GM19438 (cell line): ENCODE measurements around the gene MEIOSIN.
A peak's percentile ranks its signal among the peaks of the same experiment; 100 is the strongest.

Source experiments
- ATAC-seq: cut with Tn5 transposase; IDR thresholded peaks from one replicate; pipeline ENCODE4 v1.9.1; 2021; ENCODE audit warnings: low read depth; ENCODE audit not compliant: unreplicated experiment

Gene MEIOSIN

DNA sequence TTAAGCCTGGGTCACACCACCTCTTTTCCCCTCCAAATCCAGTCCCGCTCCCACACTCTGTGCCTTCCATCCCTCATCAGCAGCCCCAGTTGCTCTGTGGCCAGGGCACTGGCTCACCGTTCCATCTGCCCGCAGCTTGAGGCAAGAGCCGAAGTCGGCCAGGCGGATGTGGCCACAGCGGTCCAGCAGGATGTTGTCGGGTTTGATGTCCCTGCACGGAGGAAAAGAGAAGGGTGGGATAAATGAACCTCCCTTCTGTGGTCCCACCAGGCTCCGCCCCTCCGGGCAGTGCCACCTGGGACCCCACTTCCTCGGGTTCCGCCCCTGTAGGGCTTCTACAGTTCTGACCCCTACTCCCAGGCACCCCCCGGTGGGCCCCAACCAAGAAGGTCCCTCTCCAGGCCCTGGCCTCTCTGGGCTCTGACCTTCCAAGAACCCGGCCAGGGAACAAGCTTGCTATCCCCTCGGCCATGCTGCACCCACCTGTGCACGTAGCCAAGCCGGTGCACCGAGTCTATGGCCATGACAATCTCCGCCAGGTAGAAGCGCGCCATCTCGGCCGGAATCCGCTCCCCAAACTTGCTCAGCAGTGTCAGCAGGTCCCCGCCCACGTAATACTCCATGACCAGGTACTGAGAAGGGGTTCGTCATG lies 44.9 kb downstream of the MEIOSIN start:
- no peak for ATAC-seq

DNA sequence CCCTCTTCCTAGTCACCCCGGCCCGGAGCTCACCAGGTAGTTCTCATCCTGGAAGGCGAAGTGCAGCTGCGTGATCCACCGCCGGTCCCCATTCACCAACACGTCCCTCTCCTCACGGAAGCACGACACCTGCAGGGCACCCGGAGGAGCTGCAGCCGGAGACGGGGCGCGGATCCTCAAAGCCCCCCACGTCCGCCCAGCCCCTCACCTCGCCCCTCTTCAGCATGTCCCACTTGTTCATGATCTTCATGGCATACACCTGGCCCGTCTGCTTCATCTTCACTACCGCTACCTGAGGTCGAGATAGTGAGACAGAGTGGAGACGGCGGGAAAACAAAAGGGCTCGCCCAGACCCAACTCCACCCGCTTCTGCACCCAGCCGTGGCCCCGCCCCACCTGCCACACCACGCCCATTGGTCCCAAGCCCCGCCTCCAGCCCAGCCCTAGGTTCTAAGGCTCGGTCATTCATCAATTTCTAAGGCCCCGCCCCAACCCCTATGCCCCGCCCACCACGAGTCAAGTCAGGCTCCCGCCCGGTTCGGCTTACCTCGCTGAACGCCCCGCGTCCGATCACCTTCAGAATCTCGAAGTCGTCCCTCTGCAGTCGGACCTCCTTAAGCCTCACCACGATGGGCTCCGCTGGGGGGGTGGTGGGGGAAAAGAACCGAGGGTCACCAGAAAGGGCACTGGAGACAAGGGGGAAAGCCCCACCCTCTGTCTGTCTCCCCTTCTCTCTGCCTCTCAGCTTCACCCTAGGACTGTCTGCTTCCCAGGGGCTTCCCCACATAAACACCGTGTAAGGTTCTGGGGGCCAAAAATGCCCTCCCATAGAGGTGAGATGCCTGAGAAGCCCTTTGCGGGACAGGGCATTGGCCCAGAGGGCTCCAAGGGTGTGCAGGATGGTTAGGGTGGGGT lies 46.2 kb downstream of the MEIOSIN start:
- peak; percentile 82 for ATAC-seq

DNA sequence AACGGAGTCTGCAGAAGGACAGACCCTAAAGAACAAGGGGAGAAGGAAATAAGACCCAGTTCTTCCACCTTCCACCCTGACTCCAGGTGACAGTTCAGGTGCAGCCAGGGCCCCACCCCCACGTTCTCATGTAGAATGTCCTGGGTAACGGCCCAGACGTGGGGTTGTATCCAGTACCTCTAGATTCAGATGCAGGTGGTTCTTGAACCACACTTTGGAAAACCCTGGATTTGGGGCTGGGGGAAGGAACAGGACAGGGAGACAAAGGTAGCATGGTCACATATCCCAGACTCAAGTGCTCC lies 46.9 kb downstream of the MEIOSIN start:
- ATAC-seq = no peak

DNA sequence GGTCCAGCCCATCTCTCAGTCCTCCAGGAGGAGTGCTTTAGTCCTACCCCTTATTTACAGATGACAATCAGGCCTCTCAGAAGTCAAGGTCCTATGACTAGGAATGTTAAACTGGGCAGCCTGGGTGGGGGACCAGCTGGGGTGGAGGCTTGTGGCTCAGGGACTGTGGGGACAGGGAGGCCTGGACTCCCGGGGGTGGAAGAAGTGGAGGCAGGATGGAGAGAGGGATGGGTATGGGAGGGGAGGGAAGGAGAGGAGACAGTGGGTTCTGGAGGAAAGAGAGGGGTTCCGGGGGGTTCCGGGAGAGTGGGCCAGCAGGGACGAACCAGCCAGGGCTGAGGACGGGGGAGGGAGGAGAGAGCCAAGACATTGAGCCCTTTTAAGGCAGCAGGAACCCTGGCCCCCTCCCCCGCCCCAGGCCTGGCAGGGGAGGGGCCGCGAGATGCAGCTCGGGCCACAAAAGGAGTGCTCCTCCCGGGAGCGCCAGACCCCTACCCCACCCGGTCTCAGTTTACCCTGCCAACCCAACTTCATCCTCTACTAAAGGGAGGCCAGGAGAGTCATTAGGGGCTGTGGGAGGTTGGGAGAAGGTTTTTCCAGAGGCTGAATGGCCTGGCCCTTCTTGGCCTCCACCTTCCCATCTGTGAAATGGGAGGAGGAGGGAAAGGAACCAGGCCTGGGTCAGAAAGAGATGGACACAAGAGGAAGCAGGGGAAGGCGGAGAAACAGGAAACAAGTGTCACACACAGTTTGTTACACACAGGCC lies 47.4 kb downstream of the MEIOSIN start:
- no peak for ATAC-seq

DNA sequence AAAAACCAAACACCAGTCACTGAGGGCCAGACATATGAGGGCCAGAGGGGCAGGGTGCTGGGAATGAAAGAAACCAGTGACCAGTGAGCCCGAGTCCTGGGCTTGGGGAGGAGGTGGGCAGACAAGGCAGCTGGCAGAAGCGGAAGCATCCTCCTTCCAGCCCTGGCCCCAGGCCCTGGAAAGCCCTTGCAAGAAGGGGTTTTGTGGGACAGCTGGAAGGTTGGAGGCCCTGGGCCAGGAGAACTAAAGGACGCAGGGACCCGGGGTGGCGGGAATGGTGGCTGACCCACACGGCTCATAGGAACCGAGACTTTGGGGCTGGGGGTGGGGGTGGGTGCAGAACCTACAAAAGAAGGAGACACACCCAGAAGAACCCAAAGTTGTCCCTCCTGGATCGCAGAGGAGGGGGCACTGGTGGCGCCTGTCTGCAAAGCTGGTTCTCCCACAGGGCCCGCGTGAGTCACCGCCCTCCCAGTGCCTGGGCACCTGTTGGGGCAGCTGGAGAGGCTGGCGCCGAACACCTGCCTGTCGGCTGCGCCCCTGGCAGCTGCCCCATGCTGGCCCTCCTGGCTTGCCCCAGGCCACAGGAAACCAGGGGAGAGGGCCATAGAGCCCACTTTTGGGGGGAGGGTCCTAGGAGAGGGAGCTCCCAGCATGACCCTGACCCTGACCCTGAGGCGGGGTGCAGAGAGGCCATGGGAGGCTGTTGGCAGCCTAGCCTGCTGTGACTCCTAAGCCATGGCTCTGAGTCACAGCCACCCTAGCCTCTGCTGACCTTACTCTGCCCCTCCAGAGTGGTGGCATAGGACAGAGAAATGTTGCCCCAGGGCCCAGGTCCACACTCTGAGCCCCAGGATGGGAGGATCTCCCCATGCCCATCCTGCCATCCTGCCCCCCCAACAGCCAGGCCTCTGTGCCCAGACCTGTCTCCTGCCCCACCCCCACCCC lies 48.2 kb downstream of the MEIOSIN start:
- no peak for ATAC-seq

DNA sequence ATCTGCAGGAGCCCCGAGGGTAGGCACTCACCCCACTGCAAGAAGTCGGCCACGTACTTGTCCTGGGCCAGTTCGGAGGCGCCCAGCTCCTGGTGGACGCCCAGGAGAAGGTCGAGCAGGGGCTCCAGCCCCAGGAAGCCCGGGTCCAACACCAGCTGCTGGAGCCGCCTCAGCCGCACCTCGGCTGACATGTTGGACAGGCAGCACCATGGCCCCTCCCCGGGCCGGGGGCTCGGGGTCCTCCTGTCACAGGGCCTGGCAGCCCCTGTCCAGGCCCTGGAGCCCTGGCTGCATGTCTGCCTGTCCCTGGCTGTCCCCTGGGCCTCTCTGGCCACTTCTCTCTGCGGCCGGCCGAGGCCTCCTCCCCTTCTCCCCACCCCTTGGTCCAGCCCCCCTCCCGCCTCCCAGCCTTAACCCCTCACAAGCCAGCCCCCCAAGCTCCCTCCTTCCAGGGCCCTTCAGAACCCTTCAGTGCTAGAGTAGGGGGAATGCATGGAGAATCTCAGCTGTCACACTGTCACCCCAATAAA lies 49.0 kb downstream of the MEIOSIN start, which contains the start of gene DMPK:
Gene DMPK, minus strand, starts transcription at position 329 of the 530 bp plus-strand sequence. Its CDS starts 138 bp downstream, at position 191.
- no peak for ATAC-seq

DNA sequence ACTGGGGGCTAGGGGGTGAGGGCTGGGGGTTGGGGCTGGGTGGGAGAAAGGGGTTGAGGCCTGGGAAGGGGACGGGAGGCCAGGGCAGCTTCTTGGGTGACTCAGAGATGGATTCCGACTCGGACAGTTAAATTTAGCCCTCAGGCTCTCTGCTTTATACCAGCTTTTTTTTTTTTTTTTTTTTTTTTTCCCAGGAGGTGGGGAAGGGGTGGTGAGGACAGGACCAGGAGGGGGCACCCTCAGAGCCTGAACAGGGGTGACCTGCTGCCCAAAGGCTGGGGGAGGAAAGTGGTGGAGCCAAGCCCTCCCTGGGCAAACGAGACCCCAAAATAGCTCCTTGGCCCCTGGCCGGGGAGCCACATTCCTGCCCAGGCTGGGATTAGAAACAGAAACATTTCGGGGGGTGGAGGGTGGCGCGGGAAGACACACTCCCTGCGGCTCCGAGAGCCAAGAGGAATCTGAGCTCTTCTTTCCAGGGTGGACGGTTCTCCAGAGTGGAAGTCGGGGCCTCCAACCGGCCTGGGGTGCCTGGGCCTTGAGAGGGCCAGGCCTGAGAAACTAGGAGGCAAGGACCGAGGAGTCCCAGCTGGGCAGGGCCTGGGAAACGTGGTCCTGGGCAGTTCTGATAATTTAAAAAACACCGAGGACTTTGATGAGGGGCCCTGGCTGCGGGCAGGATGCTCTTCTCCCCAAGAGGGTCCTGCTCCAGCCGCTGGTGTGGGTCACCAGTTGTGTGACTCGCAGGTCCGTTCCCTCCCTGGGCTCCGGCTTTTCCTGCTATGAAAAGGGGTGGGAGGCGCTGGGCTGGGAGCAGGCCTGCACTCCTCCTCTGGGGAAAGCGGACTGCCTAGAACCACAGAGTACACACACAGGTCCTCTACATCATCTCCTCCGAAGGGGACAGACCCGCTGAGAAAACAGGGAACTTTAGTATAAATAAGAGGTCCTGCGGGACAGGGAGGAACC lies 49.9 kb downstream of the MEIOSIN start:
- no peak for ATAC-seq

DNA sequence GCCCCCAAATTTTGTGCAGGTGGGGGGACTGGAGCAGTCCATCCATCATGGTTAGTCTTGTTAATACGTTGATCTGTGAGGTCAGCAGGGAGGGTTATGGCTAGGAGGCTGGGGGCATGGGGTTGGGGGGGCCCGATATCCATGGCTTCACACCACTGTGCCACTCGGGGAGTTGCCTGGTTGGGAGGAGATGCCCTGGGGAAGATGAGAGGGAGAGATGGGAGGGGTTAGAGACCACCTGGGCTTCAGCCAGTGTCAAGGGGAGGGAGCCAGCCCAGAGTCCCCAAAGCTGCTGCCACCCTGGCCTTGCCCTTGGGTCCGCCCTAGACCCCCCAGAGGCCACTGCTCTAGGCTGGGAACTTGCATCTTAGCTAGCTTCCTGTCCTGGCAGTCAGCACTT lies 50.9 kb downstream of the MEIOSIN start:
- ATAC-seq = no peak

DNA sequence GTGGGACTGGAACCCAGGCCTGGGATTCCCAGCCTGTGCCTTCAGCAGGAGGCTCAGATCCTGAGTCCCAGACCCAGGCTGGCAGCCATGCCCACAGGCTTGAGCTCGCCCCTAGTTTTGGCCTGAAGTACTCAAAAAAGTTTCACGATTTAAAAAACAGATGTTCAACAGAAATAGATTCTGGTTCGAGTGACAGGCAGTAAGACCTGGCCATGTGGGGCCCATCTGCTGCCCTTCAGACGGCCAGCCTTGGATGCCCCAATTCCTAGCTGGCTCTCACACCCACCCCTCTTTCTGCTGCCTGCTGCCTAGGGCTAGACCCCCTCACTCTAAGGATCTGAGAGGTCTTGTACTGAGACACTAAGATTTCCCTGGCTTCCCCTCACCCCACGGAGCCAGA lies 51.9 kb downstream of the MEIOSIN start:
- ATAC-seq = no peak

DNA sequence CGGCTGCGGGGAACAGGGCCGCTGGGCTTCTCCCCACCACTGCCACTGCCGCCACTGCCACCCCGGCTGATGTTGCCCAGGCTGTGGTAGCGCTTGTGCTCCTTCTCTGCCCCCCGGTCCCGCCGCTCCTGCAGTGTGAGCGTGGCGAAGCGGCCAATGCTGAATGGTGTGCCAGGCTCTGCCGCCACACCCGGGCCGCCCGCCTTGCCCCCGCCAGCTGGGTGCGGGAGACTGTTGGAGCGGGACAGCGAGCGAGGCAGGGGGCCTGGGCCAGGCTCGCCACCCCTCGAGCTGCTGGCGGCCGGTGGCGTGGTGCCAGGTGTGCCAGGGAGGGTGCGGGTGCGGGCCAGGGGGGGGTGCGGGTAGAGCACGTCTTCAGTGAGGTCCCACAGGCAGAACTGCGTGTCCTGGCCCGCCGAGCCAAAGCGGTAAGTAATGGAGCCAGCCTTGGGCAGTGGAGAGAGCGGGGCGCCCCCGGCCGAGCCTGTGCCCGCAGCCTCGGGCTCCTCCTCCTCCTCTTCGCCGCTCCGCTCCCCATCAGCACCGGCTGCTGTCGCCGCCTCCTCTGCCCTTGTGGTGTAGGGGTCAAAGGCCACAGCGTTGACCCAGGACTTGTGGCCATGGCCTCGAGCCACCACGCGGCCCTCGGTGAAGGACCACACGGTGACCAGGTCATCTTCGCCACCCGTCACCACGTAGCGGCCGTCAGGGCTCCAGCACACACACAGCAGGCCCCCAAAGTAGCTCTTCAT lies 52.7 kb downstream of the MEIOSIN start:
- ATAC-seq = no peak

DNA sequence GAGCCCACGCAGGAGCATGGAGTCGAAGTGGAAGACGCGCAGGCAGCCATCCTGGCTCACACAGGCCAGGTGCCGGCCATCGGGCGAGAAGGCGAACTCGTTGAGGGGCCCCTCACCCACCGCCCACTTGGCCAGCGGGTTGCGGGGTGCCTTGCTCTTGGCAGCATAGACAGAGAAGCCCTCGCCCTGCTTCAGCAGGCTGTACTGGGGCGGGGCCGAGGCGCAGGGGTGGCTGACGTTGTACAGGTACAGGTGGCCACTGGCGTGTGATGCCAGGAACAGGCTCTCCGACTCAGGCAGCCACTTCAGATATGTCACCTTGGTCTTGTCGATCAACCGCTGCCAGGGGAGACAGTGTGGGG lies 53.3 kb downstream of the MEIOSIN start:
- no peak for ATAC-seq

DNA sequence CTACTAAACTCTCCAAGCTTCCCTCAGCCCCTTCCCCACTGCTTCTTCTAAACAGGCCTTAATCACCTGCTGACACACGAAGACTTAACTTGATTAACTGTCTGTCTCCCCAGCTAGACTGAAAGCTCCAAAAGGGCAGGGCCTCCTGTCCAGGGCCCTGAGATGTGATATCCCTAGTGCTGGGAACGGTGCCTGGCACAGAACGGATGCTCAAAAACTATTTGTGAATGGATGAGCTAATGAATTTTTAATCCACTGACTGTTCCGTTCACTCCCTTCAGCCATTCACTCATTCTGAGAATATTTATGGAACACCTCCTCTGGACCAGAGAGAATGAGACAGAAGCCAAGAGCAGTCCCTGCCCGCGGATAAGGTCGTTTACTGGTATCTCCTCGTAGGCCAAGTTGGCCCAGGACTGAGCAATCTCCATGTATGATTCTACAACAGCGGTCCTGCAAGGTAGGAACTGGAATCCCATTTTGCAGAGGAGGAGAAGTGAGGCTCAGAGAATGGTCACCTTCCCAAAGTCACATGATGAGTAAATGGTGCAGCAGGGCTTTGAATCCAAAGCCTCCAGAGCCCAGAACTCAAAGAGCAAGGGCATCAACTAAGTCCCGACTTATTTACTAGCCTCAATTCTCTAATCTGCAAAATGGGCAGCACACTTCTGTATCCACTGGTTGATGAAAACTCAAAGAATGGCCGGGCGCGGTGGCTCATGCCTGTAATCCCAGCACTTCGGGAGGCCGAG lies 56.0 kb downstream of the MEIOSIN start:
- no peak for ATAC-seq

DNA sequence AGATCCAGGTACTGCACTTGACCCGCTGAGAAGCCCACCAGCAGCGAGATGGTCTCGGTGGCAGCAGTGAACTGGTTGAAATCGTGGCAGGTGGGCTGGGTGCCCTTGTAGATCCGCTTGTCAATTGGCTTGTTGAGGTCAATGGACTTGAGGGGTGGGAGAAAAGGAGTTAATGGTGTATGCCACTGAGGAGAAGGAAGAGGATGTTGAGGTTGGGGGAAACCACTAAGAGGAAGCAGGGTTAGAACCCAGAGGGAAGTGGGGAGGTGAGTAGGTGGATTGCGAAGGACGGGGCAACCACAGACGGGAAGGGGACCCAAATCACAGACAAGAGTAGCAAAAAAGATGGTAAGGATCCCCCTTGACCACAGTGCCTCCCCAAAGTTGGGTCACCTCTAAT lies 57.7 kb downstream of the MEIOSIN start:
- no peak for ATAC-seq

DNA sequence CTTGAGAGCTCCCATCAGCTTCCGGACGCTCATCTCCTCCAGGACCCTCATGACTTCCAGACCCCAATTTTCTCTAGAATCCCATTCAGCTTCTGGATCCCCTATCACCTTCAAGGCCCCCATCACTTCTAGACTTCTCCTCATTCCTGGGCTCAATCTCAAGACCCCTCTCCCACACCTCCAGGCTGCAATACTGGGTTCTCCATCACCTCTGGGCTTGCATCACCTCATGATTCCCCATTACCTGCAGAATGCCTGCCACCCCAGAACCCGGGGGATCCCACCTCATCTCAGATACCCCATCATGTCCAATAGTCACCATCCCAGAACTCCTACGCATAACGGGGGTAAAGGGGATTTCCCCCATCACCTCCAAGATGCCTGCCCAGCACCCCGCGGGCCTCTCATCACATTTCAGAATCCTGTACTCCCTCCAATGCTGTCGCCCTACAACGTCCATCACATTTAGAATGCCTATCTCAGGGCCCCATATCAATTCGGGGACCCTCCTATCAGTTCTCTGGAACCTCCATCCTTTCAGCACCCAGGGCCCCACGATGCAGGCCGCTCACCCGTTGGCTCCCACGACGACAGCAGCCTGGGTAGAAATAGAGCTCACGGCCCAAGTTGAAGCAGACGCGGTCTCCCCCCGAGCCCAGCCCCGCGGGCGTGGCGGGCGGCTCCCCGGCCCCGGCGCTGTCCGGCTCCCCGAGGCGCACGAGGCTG lies 58.7 kb downstream of the MEIOSIN start:
- ATAC-seq = no peak

DNA sequence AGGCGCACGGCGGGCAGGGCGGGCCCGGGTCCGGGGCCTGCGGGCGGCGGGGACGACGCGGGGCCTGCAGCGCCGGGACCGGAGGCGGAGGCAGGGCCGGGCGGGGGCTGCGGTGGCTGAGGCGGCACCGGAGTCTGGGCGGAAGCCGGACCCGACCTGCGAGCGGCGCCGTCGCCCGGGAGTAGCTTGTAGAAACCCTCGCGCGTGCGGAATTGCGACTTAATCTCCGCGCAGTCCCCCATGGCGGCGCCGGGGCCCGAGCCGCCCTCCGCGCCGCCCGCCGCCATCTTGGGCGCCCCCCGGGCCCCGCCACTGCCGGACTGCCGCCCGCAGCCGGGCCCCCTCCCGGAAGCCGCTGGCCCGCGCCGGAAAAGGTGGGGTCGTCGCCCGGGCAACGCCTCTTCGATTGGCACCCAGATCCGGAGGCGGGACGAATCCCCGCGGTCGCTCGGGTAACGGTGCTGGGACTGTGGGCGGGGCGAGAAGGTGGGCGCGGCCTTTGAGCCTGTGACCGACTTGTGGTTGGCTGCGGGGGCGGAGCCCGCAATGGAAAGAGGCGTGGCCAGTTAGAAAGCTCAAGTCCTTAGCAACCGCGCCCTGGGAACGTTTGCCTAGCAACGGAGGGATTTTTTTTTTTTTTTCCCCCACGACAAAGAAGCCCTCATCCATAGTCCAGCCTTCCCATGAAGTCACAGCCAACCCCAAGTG lies 59.4 kb downstream of the MEIOSIN start, which contains the start of gene DMWD:
Gene DMWD, minus strand, starts transcription at position 376 of the 708 bp plus-strand sequence. Its CDS starts 89 bp downstream, at position 287.
- peak; percentile 94 for ATAC-seq

DNA sequence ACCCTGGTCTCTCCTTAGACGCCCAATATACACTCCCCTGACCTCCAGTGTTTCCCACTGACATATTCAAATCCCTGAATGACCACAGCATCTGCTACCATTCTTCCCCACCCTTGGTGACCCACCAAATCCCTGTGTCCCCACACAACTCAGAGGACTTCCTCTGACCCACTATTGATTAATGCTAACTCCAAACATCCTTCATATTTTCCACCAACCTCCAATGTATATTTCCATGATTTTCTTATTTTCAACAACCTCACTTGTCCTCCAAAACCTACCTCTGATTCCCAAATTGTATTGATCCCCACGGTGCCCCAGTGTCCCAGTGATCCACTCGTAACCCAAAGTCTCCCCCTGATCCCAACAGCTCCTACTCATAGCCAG lies 59.9 kb downstream of the MEIOSIN start:
- ATAC-seq = no peak
